ENCODE results near the gene CNOT9.
"Not testable (repeated sequence)": the region's sequence is repeated elsewhere in the genome, so short reads cannot be mapped to it uniquely, and the experiment has no call there.

Gene CNOT9, protein sequence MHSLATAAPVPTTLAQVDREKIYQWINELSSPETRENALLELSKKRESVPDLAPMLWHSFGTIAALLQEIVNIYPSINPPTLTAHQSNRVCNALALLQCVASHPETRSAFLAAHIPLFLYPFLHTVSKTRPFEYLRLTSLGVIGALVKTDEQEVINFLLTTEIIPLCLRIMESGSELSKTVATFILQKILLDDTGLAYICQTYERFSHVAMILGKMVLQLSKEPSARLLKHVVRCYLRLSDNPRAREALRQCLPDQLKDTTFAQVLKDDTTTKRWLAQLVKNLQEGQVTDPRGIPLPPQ

DNA sequence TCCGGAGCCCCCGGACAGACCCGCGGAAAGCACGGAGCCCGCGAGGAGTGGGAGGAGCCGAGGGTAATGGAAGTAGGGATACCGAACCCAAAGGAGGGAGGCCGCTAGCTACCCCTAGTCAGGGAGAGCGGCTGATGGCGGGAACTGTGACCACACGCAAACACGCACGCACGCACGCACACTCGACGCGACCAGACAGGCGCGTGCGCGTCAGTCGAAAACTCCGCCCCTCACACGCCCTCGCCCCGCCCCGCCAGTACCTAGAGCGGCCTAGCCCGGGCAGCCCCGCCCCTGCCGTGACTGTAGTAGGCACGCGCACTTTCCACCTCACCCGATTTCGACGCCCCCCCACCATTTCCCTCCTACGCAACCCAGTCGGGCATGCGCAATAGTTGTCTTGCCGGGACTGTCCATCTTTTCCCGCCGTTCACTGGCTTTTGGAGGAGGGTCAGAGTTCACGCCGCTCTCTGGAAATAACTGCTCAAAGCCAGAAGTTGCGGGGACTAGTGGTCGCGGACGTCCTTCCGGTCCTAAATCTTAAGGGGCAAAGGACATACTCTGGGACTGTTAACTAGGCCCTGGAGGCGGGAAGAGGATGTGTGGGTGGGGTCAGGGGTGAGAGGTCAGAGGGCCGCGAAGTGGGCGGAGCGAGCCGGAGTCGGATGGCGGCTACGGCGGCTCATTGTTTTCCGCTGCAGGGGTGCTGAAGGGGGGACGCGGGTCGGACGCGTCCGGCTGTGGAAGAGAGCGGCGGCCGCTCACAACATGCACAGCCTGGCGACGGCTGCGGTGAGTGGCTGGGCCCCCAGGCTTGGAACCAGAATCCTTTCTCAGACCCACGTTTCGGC lies at the start of gene CNOT9, which contains the start of gene USP37:
TSS of gene CNOT9 (plus strand) at position 650 of the 848 bp plus-strand sequence. CDS start at position 766, 116 bp downstream.
TSS of gene USP37 (minus strand) at position 162 of the 848 bp plus-strand sequence. CDS start 9,698 bp downstream, outside the sequence.
- peak; percentile 99 for DNase-seq (ENCODE audit: low read depth)
- TF ChIP-seq, protein P1, sequence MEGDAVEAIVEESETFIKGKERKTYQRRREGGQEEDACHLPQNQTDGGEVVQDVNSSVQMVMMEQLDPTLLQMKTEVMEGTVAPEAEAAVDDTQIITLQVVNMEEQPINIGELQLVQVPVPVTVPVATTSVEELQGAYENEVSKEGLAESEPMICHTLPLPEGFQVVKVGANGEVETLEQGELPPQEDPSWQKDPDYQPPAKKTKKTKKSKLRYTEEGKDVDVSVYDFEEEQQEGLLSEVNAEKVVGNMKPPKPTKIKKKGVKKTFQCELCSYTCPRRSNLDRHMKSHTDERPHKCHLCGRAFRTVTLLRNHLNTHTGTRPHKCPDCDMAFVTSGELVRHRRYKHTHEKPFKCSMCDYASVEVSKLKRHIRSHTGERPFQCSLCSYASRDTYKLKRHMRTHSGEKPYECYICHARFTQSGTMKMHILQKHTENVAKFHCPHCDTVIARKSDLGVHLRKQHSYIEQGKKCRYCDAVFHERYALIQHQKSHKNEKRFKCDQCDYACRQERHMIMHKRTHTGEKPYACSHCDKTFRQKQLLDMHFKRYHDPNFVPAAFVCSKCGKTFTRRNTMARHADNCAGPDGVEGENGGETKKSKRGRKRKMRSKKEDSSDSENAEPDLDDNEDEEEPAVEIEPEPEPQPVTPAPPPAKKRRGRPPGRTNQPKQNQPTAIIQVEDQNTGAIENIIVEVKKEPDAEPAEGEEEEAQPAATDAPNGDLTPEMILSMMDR (conservative IDR thresholded peaks at IDR 0.05; ENCODE audit: low read depth, low read length), result no peak
- H3K4me3 ChIP-seq (ENCODE audit: low read depth, low read length), result peak within 1 kb of the TSS; percentile 90

DNA sequence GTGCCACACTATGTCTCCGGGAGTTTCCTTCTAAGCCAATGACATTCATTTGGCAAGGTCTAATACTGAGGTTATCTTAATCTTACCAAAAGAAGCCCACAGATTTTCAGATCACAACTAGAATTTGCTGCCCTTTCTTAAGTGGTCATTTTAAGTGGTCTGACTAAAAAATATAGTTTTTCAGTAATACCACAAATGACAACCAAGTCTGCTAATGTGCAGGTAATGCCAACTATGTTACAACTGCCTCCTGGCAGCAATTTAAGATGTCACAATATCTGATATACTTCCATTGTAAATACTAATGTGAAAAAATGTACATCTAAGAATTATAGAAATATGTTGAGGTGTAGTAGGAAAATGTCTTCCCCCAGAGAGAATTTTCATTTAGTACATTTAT lies 49.8 kb upstream of the CNOT9 start:
- TF ChIP-seq, protein P1 (conservative IDR thresholded peaks at IDR 0.05; ENCODE audit: low read depth, low read length), result no peak
- no peak overlapping the region for H3K4me3 ChIP-seq (ENCODE audit: low read depth, low read length)
- DNase-seq (ENCODE audit: low read depth), result no peak

DNA sequence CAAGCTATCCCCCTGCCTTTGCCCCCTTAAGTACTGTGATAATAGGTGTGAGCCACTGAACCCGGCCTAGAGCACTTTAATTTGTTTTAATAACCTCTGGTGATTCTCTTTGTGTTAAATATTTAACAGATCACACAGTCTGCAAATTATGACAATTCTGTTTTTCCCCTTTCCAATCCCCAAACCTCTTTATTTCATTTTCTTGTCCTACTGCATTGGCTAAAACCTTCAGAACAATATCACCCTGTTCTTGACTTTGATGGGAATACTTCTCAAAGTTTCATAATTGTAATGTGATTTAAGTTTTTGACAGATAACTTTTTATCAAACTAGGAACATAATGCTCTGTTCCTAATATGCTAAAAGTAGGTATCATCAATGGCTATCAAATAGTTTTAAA lies 45.0 kb upstream of the CNOT9 start:
- DNase-seq (ENCODE audit: low read depth), result no peak
- H3K4me3 ChIP-seq (ENCODE audit: low read depth, low read length), result no peak overlapping the region
- TF ChIP-seq, protein P1 (conservative IDR thresholded peaks at IDR 0.05; ENCODE audit: low read depth, low read length), result no peak

DNA sequence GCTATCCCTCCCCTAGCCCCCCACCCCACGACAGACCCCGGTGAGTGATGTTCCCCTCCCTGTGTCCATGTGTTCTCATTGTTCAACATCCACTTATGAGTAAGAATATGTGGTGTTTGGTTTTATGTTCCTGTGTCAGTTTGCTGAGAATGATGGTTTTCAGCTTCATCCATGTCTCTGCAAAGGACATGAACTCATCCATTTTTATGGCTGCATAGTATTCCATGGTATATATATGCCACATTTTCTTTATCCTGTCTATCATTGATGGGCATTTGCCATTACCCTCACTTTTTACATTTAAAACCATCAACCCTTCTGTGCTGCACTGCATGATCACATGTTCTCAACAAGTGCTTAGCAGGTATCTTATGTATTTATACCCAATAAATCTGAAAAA lies 40.2 kb upstream of the CNOT9 start:
- not testable (repeated sequence) for H3K4me3 ChIP-seq (ENCODE audit: low read depth, low read length); DNase-seq (ENCODE audit: low read depth)

DNA sequence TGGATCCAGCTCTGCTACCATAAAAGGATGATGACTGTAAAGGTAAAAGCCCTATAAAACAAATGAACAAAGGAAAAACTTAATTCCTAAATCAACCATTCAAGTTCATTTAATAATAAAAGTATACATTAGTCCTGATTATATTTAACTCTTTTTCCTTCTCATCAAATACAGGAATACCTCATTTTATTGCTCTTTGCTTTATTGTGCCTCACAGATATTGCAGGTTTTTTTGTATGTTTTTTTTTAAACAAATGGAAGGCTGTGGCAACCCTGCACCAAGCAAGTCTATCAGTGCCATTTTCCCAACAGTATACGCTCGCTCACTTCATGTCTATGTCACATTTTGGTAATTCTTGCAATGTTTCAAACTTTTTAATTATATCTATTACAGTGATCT lies 38.6 kb upstream of the CNOT9 start:
- DNase-seq (ENCODE audit: low read depth), result no peak
- TF ChIP-seq, protein P1 (conservative IDR thresholded peaks at IDR 0.05; ENCODE audit: low read depth, low read length), result no peak
- H3K4me3 ChIP-seq (ENCODE audit: low read depth, low read length), result no peak overlapping the region

DNA sequence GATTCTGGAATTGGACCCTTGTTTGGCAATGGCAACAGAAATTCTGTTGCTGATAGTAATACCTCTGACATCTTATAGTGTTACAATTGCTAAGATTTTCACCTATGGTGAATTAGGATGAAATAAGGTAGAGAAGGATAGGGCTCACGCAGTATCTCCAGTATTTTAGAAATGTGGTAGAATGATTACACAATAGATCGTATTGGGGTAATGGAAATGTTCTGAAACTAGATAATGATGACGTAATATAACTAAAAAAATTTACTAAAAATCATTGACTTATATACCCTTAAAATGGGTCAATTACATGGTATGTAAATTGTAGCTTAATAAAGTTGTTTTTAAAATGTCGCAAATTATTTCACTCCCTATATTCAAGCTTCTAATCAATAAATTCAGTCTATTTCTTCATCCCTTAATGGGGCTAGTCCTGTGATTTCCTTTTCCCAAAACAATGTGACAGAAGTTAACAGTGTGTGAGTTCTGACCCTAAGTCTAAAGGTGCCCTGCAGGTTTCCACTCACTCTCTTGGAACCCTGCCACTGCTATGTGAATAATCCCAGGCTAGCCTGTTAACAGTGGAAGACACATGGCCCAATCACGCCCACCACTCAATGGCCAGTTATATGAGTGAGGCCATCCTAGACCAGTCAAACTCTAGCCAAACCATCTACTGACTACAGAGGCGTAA lies 31.7 kb upstream of the CNOT9 start:
- DNase-seq (ENCODE audit: low read depth), result peak; percentile 18
- H3K4me3 ChIP-seq (ENCODE audit: low read depth, low read length), result no peak overlapping the region
- TF ChIP-seq, protein P1 (conservative IDR thresholded peaks at IDR 0.05; ENCODE audit: low read depth, low read length), result no peak

DNA sequence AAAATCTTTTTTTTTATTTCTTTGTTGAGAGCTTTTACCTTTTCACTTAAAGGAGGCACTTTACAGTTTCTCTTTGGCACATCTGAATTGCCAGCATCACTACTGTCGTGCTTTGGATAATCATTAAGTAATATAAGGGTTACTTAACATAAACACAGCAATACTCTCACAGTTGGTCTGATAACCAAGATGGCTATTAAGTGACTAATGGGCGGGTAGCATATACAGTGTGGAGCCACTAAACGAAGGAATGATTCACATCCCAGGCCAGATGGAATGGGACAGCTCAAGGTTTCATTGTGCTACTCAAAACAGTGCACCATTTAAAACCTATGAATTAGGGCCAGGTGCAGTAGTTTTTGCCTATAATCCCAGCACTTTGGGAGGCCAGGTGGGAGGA lies 28.6 kb upstream of the CNOT9 start:
- TF ChIP-seq, protein P1 (conservative IDR thresholded peaks at IDR 0.05; ENCODE audit: low read depth, low read length), result no peak
- DNase-seq (ENCODE audit: low read depth), result peak; percentile 7

More for the DNA sequence above, 28.6 kb upstream of the CNOT9 start:
- H3K4me3 ChIP-seq (ENCODE audit: low read depth, low read length), result no peak overlapping the region

All from choroid plexus epithelial cell (primary cell).